H1 (cell line): Measurements from ENCODE around the gene NKD2. TPM values are rescaled to one million over a fixed set of nuclear protein-coding genes. Genes with fewer than 3 reads are reported as not detected.

Experiments
- CTCF ChIA-PET: fragments of 300-600 bp; sonication (Branson Sonifier 250); formaldehyde crosslinking; loops from one replicate; lab custom pipeline; 2021; ENCODE audit not compliant: partially characterized antibody; lab: Charles Lee
- POLR2A ChIA-PET: fragments of 300-600 bp; sonication (Branson Sonifier 250); formaldehyde crosslinking; loops from one replicate; lab custom pipeline; 2021; ENCODE audit warnings: inconsistent platforms; ENCODE audit not compliant: partially characterized antibody; lab: Charles Lee
- DNase-seq, 2 experiments: peaks; one replicate each; pipeline versions ENCODE4 v3.0.0 to v3.0.0-alpha.2; 2010 to 2022; ENCODE audit warnings: low spot score in 2 of 2, low read depth in 1 of 2, mixed read lengths in 1 of 2
- FAIRE-seq: peaks from 2 replicates; lab custom pipeline; 2011; peaks lifted over from hg19 to GRCh38; lab: Jason Lieb, UNC
- H2AFZ ChIP-seq: 2 replicates; pipeline ENCODE4 v1.8.1; 2012; ENCODE audit warnings: low read length, inconsistent platforms
- H2AK5ac ChIP-seq: 2 replicates; pipeline ENCODE4 v1.6.1; 2013; ENCODE audit warnings: low read depth, low read length
- H2BK120ac ChIP-seq: replicated peaks from 2 replicates; pipeline ENCODE3; 2013; ENCODE audit warnings: low read depth, low read length, inconsistent platforms
- H2BK12ac ChIP-seq: 2 replicates; pipeline ENCODE4 v1.6.1; 2013; ENCODE audit warnings: low read depth, low read length
- H2BK15ac ChIP-seq: 2 replicates; pipeline ENCODE4 v1.6.1; 2013; ENCODE audit warnings: low read length
- H2BK20ac ChIP-seq: 2 replicates; pipeline ENCODE4 v1.6.1; 2013; ENCODE audit warnings: low read length
- H2BK5ac ChIP-seq: 2 replicates; pipeline ENCODE4 v1.6.1; 2013; ENCODE audit warnings: low read depth, low read length
- H3K14ac ChIP-seq: 2 replicates; pipeline ENCODE4 v1.6.1; 2013; ENCODE audit warnings: inconsistent platforms; ENCODE audit not compliant: insufficient read length
- H3K18ac ChIP-seq: 2 replicates; pipeline ENCODE4 v1.6.1; 2013; ENCODE audit warnings: low read length; ENCODE audit errors: extremely low read depth
- H3K23ac ChIP-seq: 2 replicates; pipeline ENCODE4 v1.6.1; 2013; ENCODE audit warnings: inconsistent platforms; ENCODE audit not compliant: insufficient read length
- H3K23me2 ChIP-seq: 2 replicates; pipeline ENCODE4 v1.6.1; 2013; ENCODE audit warnings: low read depth, low read length
- H3K27ac ChIP-seq: 2 replicates; pipeline ENCODE4 v1.6.1; 2011; ENCODE audit warnings: low read depth, low read length, inconsistent platforms
- H3K27me3 ChIP-seq, 4 experiments: replicated peaks in 1 of 4; 1 replicate in 1 of 4; 2 replicates in 3 of 4; pipeline versions ENCODE4 v1.6.1 to v1.8.1; 2011 to 2013; ENCODE audit warnings: low read length in 3 of 4, mild to moderate bottlenecking in 3 of 4, inconsistent platforms in 2 of 4, mixed read lengths in 2 of 4, moderate library complexity in 1 of 4; ENCODE audit not compliant: control insufficient read depth in 3 of 4, insufficient read depth in 3 of 4; ENCODE audit errors: extremely low read depth in 1 of 4
- H3K36me3 ChIP-seq, 4 experiments: 2 replicates each; pipeline versions ENCODE4 v1.6.1 to v1.8.1; 2011 to 2013; ENCODE audit warnings: mild to moderate bottlenecking in 4 of 4, low read length in 3 of 4, moderate library complexity in 2 of 4, control low read depth in 1 of 4, inconsistent platforms in 1 of 4; ENCODE audit not compliant: insufficient read depth in 4 of 4, control insufficient read depth in 2 of 4
- H3K4ac ChIP-seq: replicated peaks from 2 replicates; pipeline ENCODE3; 2013; ENCODE audit warnings: low read length, low read depth, mixed read lengths, inconsistent platforms; ENCODE audit not compliant: insufficient read length
- H3K4me1 ChIP-seq, 4 experiments: replicated peaks in 1 of 4; 1 replicate in 1 of 4; 2 replicates in 3 of 4; pipeline versions ENCODE4 v1.6.1 to v1.8.1; 2011 to 2013; ENCODE audit warnings: low read length in 3 of 4, inconsistent platforms in 2 of 4, mixed read lengths in 1 of 4; ENCODE audit not compliant: insufficient read depth in 4 of 4, control insufficient read depth in 3 of 4
- H3K4me2 ChIP-seq, 2 experiments: 2 replicates each; pipeline versions ENCODE4 v1.6.1 to v1.8.1; 2011 to 2013; ENCODE audit warnings: low read depth in 2 of 2, low read length in 2 of 2, control low read depth in 1 of 2, inconsistent platforms in 1 of 2, mild to moderate bottlenecking in 1 of 2; ENCODE audit not compliant: insufficient read depth in 1 of 2
- H3K4me3 ChIP-seq, 4 experiments: fragments of 200-600, 300-600 bp in 1 of 4; sonication (generic), shearing (Covaris generic), sonication (Bioruptor Twin) in 1 of 4; 2 replicates each; pipeline versions ENCODE4 v1.5.1 to v1.8.1; 2011 to 2016; ENCODE audit warnings: low read length in 4 of 4, low read depth in 3 of 4, control low read depth in 2 of 4, inconsistent platforms in 2 of 4, mild to moderate bottlenecking in 2 of 4, mixed read lengths in 1 of 4, moderate library complexity in 1 of 4; ENCODE audit not compliant: insufficient read depth in 2 of 4; ENCODE audit errors: extremely low read depth in 1 of 4
- H3K56ac ChIP-seq: replicated peaks from 2 replicates; pipeline ENCODE3; 2013; ENCODE audit warnings: low read depth, mild to moderate bottlenecking, mixed read lengths, low read length, inconsistent platforms; ENCODE audit not compliant: insufficient read length
- H3K79me1 ChIP-seq: 2 replicates; pipeline ENCODE4 v1.6.1; 2013; ENCODE audit warnings: low read depth, low read length, control low read depth
- H3K79me2 ChIP-seq, 2 experiments: 2 replicates each; pipeline versions ENCODE4 v1.6.1 to v1.8.1; 2012 to 2013; ENCODE audit warnings: low read length in 2 of 2, mild to moderate bottlenecking in 2 of 2, inconsistent platforms in 1 of 2; ENCODE audit not compliant: insufficient read depth in 2 of 2, control insufficient read depth in 1 of 2
- H3K9ac ChIP-seq, 4 experiments: replicated peaks in 1 of 4; 1 replicate in 1 of 4; 2 replicates in 3 of 4; pipeline versions ENCODE4 v1.6.1 to v1.8.1; 2011 to 2013; ENCODE audit warnings: low read depth in 3 of 4, low read length in 3 of 4, control low read depth in 2 of 4, mild to moderate bottlenecking in 2 of 4, moderate library complexity in 2 of 4, inconsistent platforms in 1 of 4; ENCODE audit errors: extremely low read depth in 1 of 4
- H3K9me3 ChIP-seq, 2 experiments: 2 replicates each; pipeline versions ENCODE4 v1.6.1 to v1.8.1; 2012 to 2013; ENCODE audit warnings: mild to moderate bottlenecking in 2 of 2, moderate library complexity in 2 of 2, control low read depth in 1 of 2, inconsistent platforms in 1 of 2, low read depth in 1 of 2, low read length in 1 of 2, mixed read lengths in 1 of 2; ENCODE audit not compliant: insufficient read depth in 2 of 2
- H4K20me1 ChIP-seq, 2 experiments: replicated peaks in 1 of 2; 2 replicates each; pipeline versions ENCODE3 to v1.8.1; 2011 to 2013; ENCODE audit warnings: inconsistent platforms in 2 of 2, low read length in 2 of 2, mild to moderate bottlenecking in 1 of 2; ENCODE audit not compliant: insufficient read depth in 2 of 2, control insufficient read depth in 1 of 2
- H4K5ac ChIP-seq: 2 replicates; pipeline ENCODE4 v1.6.1; 2013; ENCODE audit warnings: low read length, low read depth, mixed read lengths, inconsistent platforms; ENCODE audit not compliant: insufficient read length
- H4K8ac ChIP-seq: 2 replicates; pipeline ENCODE4 v1.8.0; 2013; ENCODE audit warnings: mild to moderate bottlenecking, moderate library complexity, low read length, inconsistent platforms; ENCODE audit not compliant: insufficient read depth; ENCODE audit errors: extremely low read depth
- H4K91ac ChIP-seq: replicated peaks from 2 replicates; pipeline ENCODE3; 2013; ENCODE audit warnings: low read length, mixed read lengths, inconsistent platforms; ENCODE audit not compliant: insufficient read length
- CBX8 ChIP-seq: fragments of 300-800, 300-1000 bp; sonication (generic); IDR thresholded peaks from 2 replicates; pipeline ENCODE4 v1.7.1; 2016; ENCODE audit warnings: low read depth, low read length, borderline replicate concordance
- EGR1 ChIP-seq: IDR thresholded peaks from 2 replicates; pipeline ENCODE4 v1.6.1; 2011; ENCODE audit warnings: low read depth, low read length, borderline replicate concordance
- KDM4A ChIP-seq: IDR thresholded peaks from one replicate; pipeline ENCODE4 v1.7.1; 2012; ENCODE audit warnings: low read depth, mild to moderate bottlenecking, moderate library complexity, low read length, inconsistent platforms; ENCODE audit not compliant: severe bottlenecking
- RBBP5 ChIP-seq: IDR thresholded peaks from 2 replicates; pipeline ENCODE4 v1.7.1; 2012; ENCODE audit warnings: low read depth, mild to moderate bottlenecking, inconsistent platforms, low read length, moderate library complexity, borderline replicate concordance
- RNF2 ChIP-seq: fragments of 200-900, 300-1000 bp; sonication (generic); IDR thresholded peaks from 2 replicates; pipeline ENCODE4 v1.7.1; 2016; ENCODE audit warnings: borderline replicate concordance, low read depth, mild to moderate bottlenecking, antibody characterized with exemption, low read length; ENCODE audit not compliant: poor library complexity, severe bottlenecking; ENCODE audit errors: missing control alignments
- SIRT6 ChIP-seq: IDR thresholded peaks from one replicate; pipeline ENCODE4 v1.7.1; 2012; ENCODE audit warnings: low read length, inconsistent platforms
- SIX5 ChIP-seq: IDR thresholded peaks from 2 replicates; pipeline ENCODE4 v1.6.1; 2011; ENCODE audit warnings: mild to moderate bottlenecking, low read depth, low read length
- TCF12 ChIP-seq: IDR thresholded peaks from 2 replicates; pipeline ENCODE4 v1.6.1; 2011; ENCODE audit warnings: low read depth, mild to moderate bottlenecking, low read length
- TEAD4 ChIP-seq: IDR thresholded peaks from 2 replicates; pipeline ENCODE4 v1.6.1; 2012; ENCODE audit warnings: low read depth, low read length, inconsistent platforms, mixed read lengths
- WGBS, 2 experiments: shearing (Covaris generic) in 1 of 2; methylation state at CpG; one replicate each; pipeline versions ENCODE4 v1.1.6 to v1.1.7; 2013 to 2015; ENCODE audit warnings: low lambda C conversion rate in 2 of 2, mixed read lengths in 2 of 2, inconsistent platforms in 1 of 2, low coverage in 1 of 2, missing lambda C conversion rate in 1 of 2; ENCODE audit not compliant: insufficient replicate concordance in 2 of 2, insufficient coverage in 1 of 2, insufficient read length in 1 of 2; ENCODE audit errors: extremely low coverage in 1 of 2, missing lambda C conversion rate in 1 of 2; 5-methylcytosine and 5-hydroxymethylcytosine counted together
- polyA plus RNA-seq, 7 experiments: library from polyadenylated mRNA; depleted of rRNA in 3 of 7; stranded (reverse) in 5 of 7; unstranded in 2 of 7; fragments of >200 nt in 5 of 7; fragments of 200-250 nt in 2 of 7; gene quantifications; 1 replicate in 5 of 7; 2 replicates in 1 of 7; 4 replicates in 1 of 7; pipeline versions ENCODE4 v1.2.1 to v1.2.3, GENCODE V29; 2011 to 2013; ENCODE audit warnings: missing spikeins in 2 of 7, mixed read lengths in 2 of 7
- total RNA-seq: library from RNA; stranded (reverse); fragmentation: NEBNext Ultra II Directional; extraction: Animal tissue kit (Norgen Biotek cat#: 25700); gene quantifications from 2 replicates; pipeline ENCODE4 v1.2.1, GENCODE V29; 2021
- TF ChIP-seq, protein P1 (sequence below): IDR thresholded peaks from 2 replicates; pipeline ENCODE4 v1.6.1; 2011; ENCODE audit warnings: low read depth, mild to moderate bottlenecking, low read length; ENCODE audit not compliant: insufficient read depth

The NKD2 gene
- total and polyA plus RNA-seq, 2 of the 8 experiments (the other 6 are each of a cell fraction or from before 2014, with no cell fraction given) = 5.5 to 7.9 TPM

DNA sequence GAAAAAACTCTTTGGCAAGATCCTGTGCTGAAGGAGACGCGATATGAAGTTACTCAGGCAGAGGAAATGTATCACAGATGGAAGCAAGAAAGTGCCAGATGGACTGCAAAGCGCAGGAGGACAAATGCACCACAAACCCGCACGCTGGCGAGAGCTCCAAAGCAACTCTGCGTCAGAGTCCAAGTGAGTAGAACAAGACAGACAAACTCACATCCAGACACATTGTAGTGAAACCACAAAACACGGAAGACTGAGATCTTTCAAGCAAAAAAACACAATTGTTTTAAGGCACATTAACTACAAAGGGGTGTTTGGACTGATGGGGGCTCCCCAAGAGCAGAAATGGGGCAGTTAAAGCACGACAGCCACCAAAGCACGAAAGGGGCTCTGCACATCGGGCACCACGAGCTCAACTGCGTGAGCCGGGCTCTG lies 39.2 kb upstream of the NKD2 start:
- Histone ChIP-seq H2BK120ac (no peak overlapping the region), H3K23me2 (no peaks in the 10 kb centered on the region), H3K23ac (no peak overlapping the region), H4K8ac (no peak overlapping the region), H3K4ac (no peak overlapping the region), H3K4me2 (no peak overlapping the region), H3K9me3 (no peaks in the 10 kb centered on the region), H3K27me3 (no peaks in the 10 kb centered on the region), H3K4me1 (no peaks in the 10 kb centered on the region), H3K4me3 (no peak overlapping the region), H3K56ac (no peak overlapping the region), H3K79me2 (no peaks in the 10 kb centered on the region), H3K79me1 (no peaks in the 10 kb centered on the region), H3K9ac (no peak overlapping the region), H3K36me3 (no peaks in the 10 kb centered on the region), H2BK20ac (no peak overlapping the region), H4K20me1 (no peaks in the 10 kb centered on the region), H3K18ac (no peak overlapping the region)
- no peak for FAIRE-seq
- WGBS, 2 experiments = 86% methylated on average over 14 of the region's 14 CpGs; no CpG with 5 or more reads in 1 of the 2 experiments
- POLR2A ChIA-PET = no interaction called here
- TF ChIP-seq SIRT6 = no peak
- TF ChIP-seq TEAD4 = no peak
- no peak for TF ChIP-seq KDM4A
- TF ChIP-seq SIX5 = no peak
- TF ChIP-seq CBX8 = no peak
- TF ChIP-seq, protein P1, sequence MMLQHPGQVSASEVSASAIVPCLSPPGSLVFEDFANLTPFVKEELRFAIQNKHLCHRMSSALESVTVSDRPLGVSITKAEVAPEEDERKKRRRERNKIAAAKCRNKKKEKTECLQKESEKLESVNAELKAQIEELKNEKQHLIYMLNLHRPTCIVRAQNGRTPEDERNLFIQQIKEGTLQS = no peak
- no peak for TF ChIP-seq TCF12
- TF ChIP-seq RBBP5 = no peak
- TF ChIP-seq EGR1 = no peak
- TF ChIP-seq RNF2 = no peak
- TF ChIP-seq, all 59 proteins: peak for 0
- Histone ChIP-seq H3K27ac (no peak overlapping the region), H4K91ac (no peak overlapping the region), H2BK15ac (no peak overlapping the region), H2AK5ac (no peak overlapping the region), H3K14ac (no peak overlapping the region), H4K5ac (no peak overlapping the region), H2AFZ (no peak overlapping the region), H2BK5ac (no peak overlapping the region), H2BK12ac (no peak overlapping the region)
- CTCF ChIA-PET = interaction anchor here (1.0 to 1.5 kb wide), 6 partner anchors 9 to 41 kb away, joined by 3 to 4 read pairs (median 3); no protein-coding TSS in a partner anchor
- DNase-seq = no peak
